DMS153 treated with DMSO at 0.1 percent for 48 hours (cell line): Measurements from ENCODE around the gene CASP5.
"Not testable (repeated sequence)": the region's sequence is repeated elsewhere in the genome, so short reads cannot be mapped to it uniquely, and the experiment has no call there.

Experiments used
- DNase-seq: peaks from one replicate; lab custom pipeline; 2025; ENCODE audit not compliant: unreplicated experiment; lab: John Stamatoyannopoulos, UW

Gene CASP5

GRCh38 chr11:105023003-105023402, at the start of gene CASP5:
Gene CASP5, minus strand, starts transcription at chr11:105023168. Its CDS starts 32 bp downstream, at chr11:105023136.
- DNase-seq: no peak

GRCh38 chr11:105072080-105072479, 49.1 kb upstream of the CASP5 start:
- DNase-seq: not testable (repeated sequence)

- no peak for DNase-seq
These were observed 48.2 kb upstream of the CASP5 start for GRCh38 chr11:105071089-105071732.

- DNase-seq: no peak
These were observed 47.3 kb upstream of the CASP5 start for GRCh38 chr11:105070306-105070705.

- not testable (repeated sequence) for DNase-seq
These were observed 46.8 kb upstream of the CASP5 start for GRCh38 chr11:105069749-105070148.

GRCh38 chr11:105063245-105063941, 40.4 kb upstream of the CASP5 start:
- DNase-seq: not testable (repeated sequence)

- no peak for DNase-seq
These were observed 34.5 kb upstream of the CASP5 start for GRCh38 chr11:105057432-105057831.

GRCh38 chr11:105056446-105056845, 33.5 kb upstream of the CASP5 start:
- DNase-seq: no peak

GRCh38 chr11:105054723-105055493, 31.9 kb upstream of the CASP5 start:
- DNase-seq: no peak

GRCh38 chr11:105052487-105052886, 29.5 kb upstream of the CASP5 start:
- no peak for DNase-seq

- no peak for DNase-seq
These were observed 28.6 kb upstream of the CASP5 start for GRCh38 chr11:105051559-105051958.

- DNase-seq: no peak
These were observed 26.5 kb upstream of the CASP5 start for GRCh38 chr11:105049481-105049880.

GRCh38 chr11:105046898-105047579, 24.1 kb upstream of the CASP5 start:
- DNase-seq: no peak

GRCh38 chr11:105045676-105046296, 22.8 kb upstream of the CASP5 start:
- no peak for DNase-seq

GRCh38 chr11:105044557-105045524, 21.9 kb upstream of the CASP5 start, which contains the start of gene CARD16:
Gene CARD16, minus strand, starts transcription at chr11:105045335. Its CDS starts 38 bp downstream, at chr11:105045297.
- DNase-seq: not testable (repeated sequence)

- no peak for DNase-seq
These were observed 19.2 kb upstream of the CASP5 start for GRCh38 chr11:105042178-105042577.

- no peak for DNase-seq
These were observed 17.7 kb upstream of the CASP5 start for GRCh38 chr11:105040703-105041102.

GRCh38 chr11:105034813-105035620, 12.0 kb upstream of the CASP5 start, which contains the start of gene CASP1:
Gene CASP1, minus strand, starts transcription at chr11:105035144. Its CDS starts 31 bp downstream, at chr11:105035113.
- no peak for DNase-seq

GRCh38 chr11:105034388-105034787, 11.4 kb upstream of the CASP5 start:
- not testable (repeated sequence) for DNase-seq
